ENCODE data around the gene NAGS.
"Not testable (repeated sequence)": the region's sequence is repeated elsewhere in the genome, so short reads cannot be mapped to it uniquely, and the experiment has no call there.

The NAGS gene, protein sequence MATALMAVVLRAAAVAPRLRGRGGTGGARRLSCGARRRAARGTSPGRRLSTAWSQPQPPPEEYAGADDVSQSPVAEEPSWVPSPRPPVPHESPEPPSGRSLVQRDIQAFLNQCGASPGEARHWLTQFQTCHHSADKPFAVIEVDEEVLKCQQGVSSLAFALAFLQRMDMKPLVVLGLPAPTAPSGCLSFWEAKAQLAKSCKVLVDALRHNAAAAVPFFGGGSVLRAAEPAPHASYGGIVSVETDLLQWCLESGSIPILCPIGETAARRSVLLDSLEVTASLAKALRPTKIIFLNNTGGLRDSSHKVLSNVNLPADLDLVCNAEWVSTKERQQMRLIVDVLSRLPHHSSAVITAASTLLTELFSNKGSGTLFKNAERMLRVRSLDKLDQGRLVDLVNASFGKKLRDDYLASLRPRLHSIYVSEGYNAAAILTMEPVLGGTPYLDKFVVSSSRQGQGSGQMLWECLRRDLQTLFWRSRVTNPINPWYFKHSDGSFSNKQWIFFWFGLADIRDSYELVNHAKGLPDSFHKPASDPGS

GRCh38 chr17:44004077-44004760 lies at the start of gene NAGS:
TSS of gene NAGS (plus strand) at chr17:44004622. CDS start at chr17:44004664, 42 bp downstream.
- no peak for DNase-seq (ENCODE audit: low read depth)
- no peak within 1 kb of the TSS for H3K4me3 ChIP-seq (ENCODE audit: control insufficient read depth, low read depth, low read length)
- no peak for TF ChIP-seq CTCF (IDR thresholded peaks at IDR 0.05; ENCODE audit: control insufficient read depth, insufficient read depth, low read depth, low read length, missing control alignments)

GRCh38 chr17:43956222-43956621 lies 48.2 kb upstream of the NAGS start:
- H3K4me3 ChIP-seq (ENCODE audit: control insufficient read depth, low read depth, low read length) = no peak overlapping the region
- TF ChIP-seq CTCF (IDR thresholded peaks at IDR 0.05; ENCODE audit: control insufficient read depth, insufficient read depth, low read depth, low read length, missing control alignments) = no peak
- no peak for DNase-seq (ENCODE audit: low read depth)

DNA sequence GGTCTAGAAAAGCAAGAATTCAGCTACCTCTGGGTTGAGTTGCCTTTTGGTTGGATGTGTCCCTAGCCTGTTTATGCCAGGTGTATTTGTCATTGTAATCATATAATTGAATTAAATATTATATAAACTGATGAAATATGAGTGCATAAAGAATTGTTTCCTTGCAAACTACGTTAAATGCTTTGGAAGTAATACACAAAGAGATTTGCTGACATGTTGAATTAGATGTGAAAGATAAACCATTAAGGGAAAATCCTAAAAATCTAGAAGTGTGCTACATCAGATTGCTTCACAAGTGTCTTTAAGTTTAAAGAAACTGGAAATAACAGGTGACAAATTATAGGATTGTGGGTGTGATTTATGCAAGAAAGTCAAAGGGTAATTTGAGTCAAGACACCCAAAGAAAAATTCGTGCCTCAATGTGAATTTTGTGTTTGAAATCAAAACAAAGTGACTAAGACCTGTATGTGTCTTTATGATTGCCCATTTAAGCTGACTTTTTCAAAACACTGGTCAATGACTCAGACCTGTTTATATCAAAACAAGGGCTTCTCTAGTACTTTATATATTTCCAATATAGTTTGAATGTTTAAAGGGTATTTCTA lies 45.6 kb upstream of the NAGS start:
- TF ChIP-seq CTCF (IDR thresholded peaks at IDR 0.05; ENCODE audit: control insufficient read depth, insufficient read depth, low read depth, low read length, missing control alignments) = no peak
- no peak overlapping the region for H3K4me3 ChIP-seq (ENCODE audit: control insufficient read depth, low read depth, low read length)
- DNase-seq (ENCODE audit: low read depth) = no peak

GRCh38 chr17:43961292-43961691 lies 43.1 kb upstream of the NAGS start:
- H3K4me3 ChIP-seq (ENCODE audit: control insufficient read depth, low read depth, low read length); DNase-seq (ENCODE audit: low read depth): not testable (repeated sequence)

DNA sequence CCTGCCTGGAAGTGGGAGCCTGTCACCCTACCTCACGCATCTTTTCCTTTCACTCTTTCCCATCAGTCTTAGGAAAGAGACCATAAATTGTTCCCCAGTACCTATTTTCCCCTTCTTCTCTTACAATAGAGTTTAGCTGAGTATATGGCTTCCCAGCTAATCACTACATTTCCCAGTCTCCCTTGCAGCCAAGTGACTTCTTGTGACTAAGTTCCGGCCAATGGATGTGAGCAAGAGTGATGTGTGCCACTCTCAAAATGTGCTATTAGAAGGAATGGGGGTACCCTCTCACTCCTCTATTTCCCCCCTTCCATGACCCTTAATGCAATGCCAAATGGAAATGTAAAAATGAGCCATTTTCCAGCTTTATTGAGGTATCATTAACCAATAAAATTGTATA lies 42.5 kb upstream of the NAGS start:
- H3K4me3 ChIP-seq (ENCODE audit: control insufficient read depth, low read depth, low read length) = no peak overlapping the region
- TF ChIP-seq CTCF (IDR thresholded peaks at IDR 0.05; ENCODE audit: control insufficient read depth, insufficient read depth, low read depth, low read length, missing control alignments) = no peak
- DNase-seq (ENCODE audit: low read depth) = no peak

GRCh38 chr17:43962479-43962878 lies 41.9 kb upstream of the NAGS start:
- no peak for TF ChIP-seq CTCF (IDR thresholded peaks at IDR 0.05; ENCODE audit: control insufficient read depth, insufficient read depth, low read depth, low read length, missing control alignments)
- no peak for DNase-seq (ENCODE audit: low read depth)

GRCh38 chr17:43966276-43966675 lies 38.1 kb upstream of the NAGS start:
- no peak for DNase-seq (ENCODE audit: low read depth)
- TF ChIP-seq CTCF (IDR thresholded peaks at IDR 0.05; ENCODE audit: control insufficient read depth, insufficient read depth, low read depth, low read length, missing control alignments) = no peak
- H3K4me3 ChIP-seq (ENCODE audit: control insufficient read depth, low read depth, low read length) = no peak overlapping the region

More at GRCh38 chr17:43962479-43962878, 41.9 kb upstream of the NAGS start:
- H3K4me3 ChIP-seq (ENCODE audit: control insufficient read depth, low read depth, low read length) = no peak overlapping the region
